ENCODE measurements around the gene XYLT2. TPM values are rescaled to one million over a fixed set of nuclear protein-coding genes. Genes with fewer than 3 reads are reported as not detected.
A peak's percentile ranks its signal among the peaks of the same experiment; 100 is the strongest.

The XYLT2 gene
- total RNA-seq, 1 experiment from 2014 or later: 26.4 TPM

- no peak overlapping the region for H4K8ac ChIP-seq (replicated peaks; ENCODE audit: insufficient read length, low read depth, low read length)
- H4K91ac ChIP-seq (ENCODE audit: insufficient read length, low read depth, low read length): no peak overlapping the region
- DNase-seq: peak; percentile 80
- no peak overlapping the region for H3K4ac ChIP-seq (ENCODE audit: low read depth, low read length)
- no peak overlapping the region for H3K27ac ChIP-seq (ENCODE audit: insufficient read length, low read depth, low read length)
- peaks cover 0 to 3% of the 10 kb centered on the region in 2 experiments; a peak in 2 of 5 replicates for H3K9me3 Mint-ChIP-seq
- H3K4me1 ChIP-seq (ENCODE audit: insufficient read depth, low read length): peaks cover 2% of the 10 kb centered on the region; the same call in 1 of the 2 replicates
- peaks cover 15% of the 10 kb centered on the region for H3K27me3 Mint-ChIP-seq (ENCODE audit: low read depth)
- no peak overlapping the region for H3K18ac ChIP-seq (ENCODE audit: insufficient read length, low read depth, low read length)
- no peak overlapping the region for H2AK5ac ChIP-seq (ENCODE audit: insufficient read length, low read length)
- H2BK20ac ChIP-seq (ENCODE audit: low read depth, low read length, poor library complexity, severe bottlenecking): no peak overlapping the region
- TF ChIP-seq, protein P1, sequence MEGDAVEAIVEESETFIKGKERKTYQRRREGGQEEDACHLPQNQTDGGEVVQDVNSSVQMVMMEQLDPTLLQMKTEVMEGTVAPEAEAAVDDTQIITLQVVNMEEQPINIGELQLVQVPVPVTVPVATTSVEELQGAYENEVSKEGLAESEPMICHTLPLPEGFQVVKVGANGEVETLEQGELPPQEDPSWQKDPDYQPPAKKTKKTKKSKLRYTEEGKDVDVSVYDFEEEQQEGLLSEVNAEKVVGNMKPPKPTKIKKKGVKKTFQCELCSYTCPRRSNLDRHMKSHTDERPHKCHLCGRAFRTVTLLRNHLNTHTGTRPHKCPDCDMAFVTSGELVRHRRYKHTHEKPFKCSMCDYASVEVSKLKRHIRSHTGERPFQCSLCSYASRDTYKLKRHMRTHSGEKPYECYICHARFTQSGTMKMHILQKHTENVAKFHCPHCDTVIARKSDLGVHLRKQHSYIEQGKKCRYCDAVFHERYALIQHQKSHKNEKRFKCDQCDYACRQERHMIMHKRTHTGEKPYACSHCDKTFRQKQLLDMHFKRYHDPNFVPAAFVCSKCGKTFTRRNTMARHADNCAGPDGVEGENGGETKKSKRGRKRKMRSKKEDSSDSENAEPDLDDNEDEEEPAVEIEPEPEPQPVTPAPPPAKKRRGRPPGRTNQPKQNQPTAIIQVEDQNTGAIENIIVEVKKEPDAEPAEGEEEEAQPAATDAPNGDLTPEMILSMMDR (conservative IDR thresholded peaks at IDR 0.05): no peak
- H3K27ac Mint-ChIP-seq: peak overlapping the region in 2 of 3 experiments; percentile 59 to 96; a peak in 5 of 7 replicates
- H3K36me3 Mint-ChIP-seq (ENCODE audit: insufficient read depth in 1 of 3, low read depth in 3 of 3): peaks cover 0 to 1% (median under 1%) of the 10 kb centered on the region in 3 experiments; a peak in 3 of 7 replicates
- H3K27me3 ChIP-seq (ENCODE audit: insufficient read depth, low read length): no peaks in the 10 kb centered on the region; the same call in 1 of the 2 replicates
- no peak overlapping the region for H3K23ac ChIP-seq (ENCODE audit: insufficient read length, low read depth, low read length)
- H4K20me1 ChIP-seq (ENCODE audit: control insufficient read depth, insufficient read depth, insufficient read length): no peaks in the 10 kb centered on the region
- H2BK120ac ChIP-seq (ENCODE audit: low read depth, low read length, poor library complexity, severe bottlenecking): no peak overlapping the region
- H2BK5ac ChIP-seq (ENCODE audit: insufficient read length, low read length): no peak overlapping the region
- WGBS (ENCODE audit: extremely low coverage, insufficient read length, low lambda C conversion rate): no CpG with 5 or more reads among the region's 57 CpGs
- peak overlapping the region; percentile 14 for H3K9ac ChIP-seq (ENCODE audit: extremely low read depth, insufficient read length, low read length)
- H3T11ph ChIP-seq (ENCODE audit: low read length): no peak overlapping the region
- no peak overlapping the region for H2BK12ac ChIP-seq (ENCODE audit: insufficient read length, low read depth, low read length)
- peak overlapping the region; percentile 94 to 96 for H3K4me3 Mint-ChIP-seq
- no peak overlapping the region for H2AFZ ChIP-seq (ENCODE audit: low read length)
- peaks cover 9% of the 10 kb centered on the region for H3K23me2 ChIP-seq (ENCODE audit: insufficient read length, low read depth, low read length, poor library complexity, severe bottlenecking)
- H3K9me3 ChIP-seq (ENCODE audit: control insufficient read depth, low read depth, low read length): no peaks in the 10 kb centered on the region
- peak overlapping the region; percentile 95 for H3K14ac ChIP-seq (ENCODE audit: insufficient read depth, low read length)
- peaks cover 27 to 30% of the 10 kb centered on the region in 2 experiments for H3K4me1 Mint-ChIP-seq
- peak overlapping the region; percentile 66 for H3K4me2 ChIP-seq (ENCODE audit: insufficient read depth, insufficient read length, low read length)
- H4K5ac ChIP-seq (ENCODE audit: insufficient read length, low read depth, low read length): no peak overlapping the region
- no peaks in the 10 kb centered on the region for H3K79me2 ChIP-seq (ENCODE audit: insufficient read depth, low read length)
- no peak overlapping the region for H2BK15ac ChIP-seq (ENCODE audit: low read depth, low read length)
- H3K56ac ChIP-seq (ENCODE audit: insufficient read length, low read depth, low read length): no peak overlapping the region
- H3K79me1 ChIP-seq (ENCODE audit: insufficient read depth, low read depth, low read length, poor library complexity, severe bottlenecking): no peaks in the 10 kb centered on the region
These were observed 589 bp downstream of the XYLT2 start for GRCh38 chr17:50346313-50347116.
